K562 (cell line): ENCODE measurements around the gene ADPRH. TPM values are rescaled to one million over a fixed set of nuclear protein-coding genes. Genes with fewer than 3 reads are reported as not detected.

ENCODE experiments used
- BACH1 ChIP-seq: fragments of 200-800 bp; sonication (Bioruptor generic); IDR thresholded peaks from 2 replicates; pipeline ENCODE4 v1.6.1; 2016; ENCODE audit warnings: missing genetic modification characterization, missing compliant biosample characterization
- IFI16 ChIP-seq: fragments of 250-450 bp; sonication (Bioruptor Pico); IDR thresholded peaks from 2 replicates; pipeline ENCODE4 v2.1.2; 2022; ENCODE audit warnings: mild to moderate bottlenecking, inconsistent platforms
- MAFF ChIP-seq: IDR thresholded peaks from 2 replicates; pipeline ENCODE4 v1.6.1; 2012; ENCODE audit warnings: low read length, improper control_type of control experiment
- SMAD4 ChIP-seq: fragments of 250-450 bp; sonication (Bioruptor Pico); conservative IDR thresholded peaks from 2 replicates; pipeline ENCODE4 v1.8.0; 2021; ENCODE audit warnings: inconsistent platforms, mild to moderate bottlenecking, moderate library complexity
- SRF ChIP-seq, 2 experiments: fragments of 250-450, 450-650 bp in 1 of 2; sonication (Bioruptor Pico) in 1 of 2; sonication (generic) in 1 of 2; formaldehyde crosslinking; IDR thresholded peaks; 2 replicates each; pipeline versions ENCODE4 v1.5.0 to v1.5.1; 2020 to 2022; ENCODE audit warnings: mild to moderate bottlenecking in 1 of 2, missing genetic modification reagents in 1 of 2
- ZFX ChIP-seq: sonication (generic); formaldehyde crosslinking; IDR thresholded peaks from 2 replicates; pipeline ENCODE4 v1.8.0; 2022; ENCODE audit warnings: mild to moderate bottlenecking, missing genetic modification reagents, moderate library complexity
- polyA plus RNA-seq, 8 experiments: library from polyadenylated mRNA; depleted of rRNA in 4 of 8; stranded (reverse) in 5 of 8; unstranded in 3 of 8; fragments of >200 nt; fragmentation: Nextera tagmentation in 2 of 8; fragmentation: Illumina TruSeq in 1 of 8; extraction: Ambion mirVana in 2 of 8; extraction: Trizol in 1 of 8; gene quantifications; 2 replicates each; pipeline versions ENCODE4 v1.2.1 to v1.2.3, GENCODE V29; 2011 to 2014; ENCODE audit warnings: inconsistent platforms in 1 of 8, missing spikeins in 1 of 8
- total RNA-seq, 7 experiments: library from RNA; depleted of rRNA in 6 of 7; stranded (reverse); fragments of >200 nt in 6 of 7; fragmentation: Illumina TruSeq in 2 of 7; extraction: Trizol in 2 of 7; gene quantifications; 2 replicates each; pipeline versions ENCODE4 v1.2.1 to v1.2.3, GENCODE V29; 2011 to 2021; ENCODE audit warnings: low replicate concordance in 1 of 7
- TF ChIP-seq, protein P1 (sequence below): fragments of 200-800 bp; sonication (Bioruptor generic); IDR thresholded peaks from 2 replicates; pipeline ENCODE4 v1.6.1; 2017; ENCODE audit warnings: missing genetic modification characterization, missing compliant biosample characterization
- TF ChIP-seq, protein P2 (sequence below), 2 experiments: fragments of 450-650 bp in 1 of 2; sonication (generic) in 1 of 2; formaldehyde crosslinking in 1 of 2; IDR thresholded peaks in 1 of 2; conservative IDR thresholded peaks in 1 of 2; 2 replicates each; pipeline versions ENCODE4 v1.6.1 to v1.8.1; 2016 to 2023; ENCODE audit warnings: mild to moderate bottlenecking in 2 of 2, moderate library complexity in 2 of 2, inconsistent platforms in 1 of 2, missing genetic modification reagents in 1 of 2
- TF ChIP-seq, protein P3 (sequence below): fragments of 200-800 bp; sonication (Bioruptor generic); IDR thresholded peaks from 2 replicates; pipeline ENCODE4 v1.6.1; 2017; ENCODE audit warnings: missing genetic modification characterization, missing compliant biosample characterization

The ADPRH gene
- total and polyA plus RNA-seq, 9 of the 15 experiments (the other 6 are each of a cell fraction or from before 2014, with no cell fraction given): 0.01 to 1.4 (median 0.65) TPM

DNA sequence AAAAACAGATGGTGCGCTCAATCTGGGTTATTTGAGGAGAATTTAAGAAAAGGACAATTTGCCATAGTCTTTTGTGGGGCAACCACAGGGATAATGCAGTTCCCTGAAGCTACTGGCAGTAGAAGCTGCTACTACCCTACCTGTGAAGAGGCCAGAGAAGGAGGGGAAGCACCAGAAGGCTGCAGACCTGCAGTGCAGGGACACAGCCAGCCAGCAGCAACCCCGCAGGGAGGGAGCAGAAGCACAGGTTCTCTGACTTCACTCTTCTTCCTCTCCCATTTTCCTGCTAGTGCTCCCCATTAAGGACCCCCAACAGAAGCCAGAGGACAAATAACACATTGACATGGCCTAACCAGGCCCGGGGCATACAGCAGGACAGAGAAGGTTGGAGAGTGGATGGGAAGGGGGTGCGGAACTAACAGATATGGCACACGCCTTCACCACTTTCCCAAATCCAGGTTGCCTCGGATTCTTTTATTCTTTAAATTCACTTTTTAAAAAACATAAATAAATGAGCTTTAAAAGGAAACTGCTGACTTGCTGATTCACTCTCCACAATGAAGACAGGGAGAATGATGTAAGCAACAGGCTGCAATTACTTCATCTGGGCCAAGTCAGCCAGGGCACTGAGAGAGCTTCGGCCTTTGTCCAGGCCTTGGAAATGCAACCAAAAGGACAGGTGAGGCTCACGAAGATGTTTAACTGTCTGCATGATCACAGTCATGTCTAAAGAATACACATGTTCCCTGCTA is 51.0 kb downstream of the ADPRH start (continued):
- TF ChIP-seq, protein P1, sequence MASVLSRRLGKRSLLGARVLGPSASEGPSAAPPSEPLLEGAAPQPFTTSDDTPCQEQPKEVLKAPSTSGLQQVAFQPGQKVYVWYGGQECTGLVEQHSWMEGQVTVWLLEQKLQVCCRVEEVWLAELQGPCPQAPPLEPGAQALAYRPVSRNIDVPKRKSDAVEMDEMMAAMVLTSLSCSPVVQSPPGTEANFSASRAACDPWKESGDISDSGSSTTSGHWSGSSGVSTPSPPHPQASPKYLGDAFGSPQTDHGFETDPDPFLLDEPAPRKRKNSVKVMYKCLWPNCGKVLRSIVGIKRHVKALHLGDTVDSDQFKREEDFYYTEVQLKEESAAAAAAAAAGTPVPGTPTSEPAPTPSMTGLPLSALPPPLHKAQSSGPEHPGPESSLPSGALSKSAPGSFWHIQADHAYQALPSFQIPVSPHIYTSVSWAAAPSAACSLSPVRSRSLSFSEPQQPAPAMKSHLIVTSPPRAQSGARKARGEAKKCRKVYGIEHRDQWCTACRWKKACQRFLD (CRISPR knock-in tag): 0 out of 2 replicates have a peak, but pooled peaks have one; percentile 46
- TF ChIP-seq SRF (CRISPR knock-in tag; IDR thresholded peaks at IDR 0.05) (no peak), SMAD4 (CRISPR knock-in tag) (peak; percentile 53; the same call in 1 of the 2 replicates), IFI16 (CRISPR knock-in tag) (no peak), MAFF (peak; percentile 57; the same call in 1 of the 2 replicates), BACH1 (tag) (peak; percentile 47; the same call in 1 of the 2 replicates), ZFX (CRISPR knock-in tag) (0 out of 2 replicates have a peak, but pooled peaks have one; percentile 33)
- TF ChIP-seq, protein P2, sequence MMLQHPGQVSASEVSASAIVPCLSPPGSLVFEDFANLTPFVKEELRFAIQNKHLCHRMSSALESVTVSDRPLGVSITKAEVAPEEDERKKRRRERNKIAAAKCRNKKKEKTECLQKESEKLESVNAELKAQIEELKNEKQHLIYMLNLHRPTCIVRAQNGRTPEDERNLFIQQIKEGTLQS (IDR thresholded peaks at IDR 0.05): peak; percentile 77
- TF ChIP-seq, protein P2 (CRISPR knock-in tag; conservative IDR thresholded peaks at IDR 0.05): no peak
- TF ChIP-seq, protein P3, sequence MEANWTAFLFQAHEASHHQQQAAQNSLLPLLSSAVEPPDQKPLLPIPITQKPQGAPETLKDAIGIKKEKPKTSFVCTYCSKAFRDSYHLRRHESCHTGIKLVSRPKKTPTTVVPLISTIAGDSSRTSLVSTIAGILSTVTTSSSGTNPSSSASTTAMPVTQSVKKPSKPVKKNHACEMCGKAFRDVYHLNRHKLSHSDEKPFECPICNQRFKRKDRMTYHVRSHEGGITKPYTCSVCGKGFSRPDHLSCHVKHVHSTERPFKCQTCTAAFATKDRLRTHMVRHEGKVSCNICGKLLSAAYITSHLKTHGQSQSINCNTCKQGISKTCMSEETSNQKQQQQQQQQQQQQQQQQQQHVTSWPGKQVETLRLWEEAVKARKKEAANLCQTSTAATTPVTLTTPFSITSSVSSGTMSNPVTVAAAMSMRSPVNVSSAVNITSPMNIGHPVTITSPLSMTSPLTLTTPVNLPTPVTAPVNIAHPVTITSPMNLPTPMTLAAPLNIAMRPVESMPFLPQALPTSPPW (CRISPR knock-in tag): no peak
